NB4 (cell line): ENCODE results near the gene STN1.

Experiments used
- CTCF ChIP-seq: IDR thresholded peaks from one replicate; pipeline ENCODE4 v1.5.1; 2012; ENCODE audit warnings: low read depth, low read length
- MAX ChIP-seq: IDR thresholded peaks from 2 replicates; pipeline ENCODE4 v1.6.1; 2011; ENCODE audit warnings: low read depth, low read length
- POLR2A ChIP-seq: IDR thresholded peaks from 2 replicates; pipeline ENCODE4 v1.6.1; 2011; ENCODE audit warnings: mild to moderate bottlenecking; ENCODE audit not compliant: insufficient read length; ENCODE audit errors: extremely low read depth

DNA sequence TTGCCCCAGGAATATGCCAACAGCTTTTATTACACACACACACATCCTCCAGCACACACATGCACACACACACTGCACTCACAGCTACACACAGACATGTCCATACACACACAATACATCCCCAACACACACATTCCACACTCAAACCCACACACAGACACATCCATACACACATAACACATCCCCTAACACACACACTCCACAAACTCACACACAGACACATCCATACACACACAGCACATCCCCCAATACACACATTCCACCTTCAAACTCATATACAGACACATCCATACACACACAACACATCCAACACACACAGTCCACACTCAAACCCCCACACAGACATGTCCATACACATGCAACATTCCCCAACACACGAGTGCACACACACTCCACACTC, 81.7 kb downstream of the STN1 start:
- TF ChIP-seq POLR2A (no peak), CTCF (no peak), MAX (no peak)
